Suprapubic skin (tissue), 4 donors: ENCODE data around the gene EPHB1. TPM values are rescaled to one million over a fixed set of nuclear protein-coding genes. Genes with fewer than 3 reads are reported as not detected.

Source experiments
- DNase-seq, 2 donors: peaks; one replicate each; pipeline ENCODE4 v3.0.0-alpha.2; 2019; ENCODE audit warnings: low spot score in 2 of 2
- H3K27ac ChIP-seq: fragments of 200-600 bp; sonication (generic); one replicate; pipeline ENCODE4 v1.5.1; 2019
- H3K27me3 ChIP-seq: fragments of 200-600 bp; sonication (generic); one replicate; pipeline ENCODE4 v1.5.1; 2019
- H3K36me3 ChIP-seq: fragments of 200-600 bp; sonication (generic); one replicate; pipeline ENCODE4 v1.5.1; 2019
- H3K4me1 ChIP-seq: fragments of 200-600 bp; sonication (generic); one replicate; pipeline ENCODE4 v1.5.1; 2019
- H3K4me3 ChIP-seq: fragments of 200-600 bp; sonication (generic); one replicate; pipeline ENCODE4 v1.5.1; 2019; ENCODE audit warnings: mild to moderate bottlenecking
- H3K9me3 ChIP-seq: fragments of 200-600 bp; sonication (generic); one replicate; pipeline ENCODE4 v1.5.1; 2019
- EP300 ChIP-seq: sonication (generic); formaldehyde crosslinking; IDR thresholded peaks from one replicate; pipeline ENCODE4 v1.6.1; 2017; ENCODE audit warnings: antibody characterized with exemption
- POLR2A ChIP-seq, 2 donors: fragments of 450-650 bp; IDR thresholded peaks; one replicate each; pipeline ENCODE4 v1.6.1; 2017; ENCODE audit warnings: antibody characterized with exemption in 2 of 2, mild to moderate bottlenecking in 2 of 2, moderate library complexity in 2 of 2
- POLR2AphosphoS5 ChIP-seq, 3 donors: sonication (generic); formaldehyde crosslinking; IDR thresholded peaks; one replicate each; pipeline ENCODE4 v1.6.1; 2017; ENCODE audit warnings: antibody characterized with exemption in 3 of 3
- WGBS: methylation state at CpG from one replicate; pipeline ENCODE4 v1.1.5; 2018; 5-methylcytosine and 5-hydroxymethylcytosine counted together
- total RNA-seq, 4 donors: library from RNA; depleted of rRNA; stranded (reverse); fragments of >200 nt; gene quantifications; one replicate each; pipeline ENCODE4 v1.1.0, GENCODE V29; 2016
- TF ChIP-seq, protein P1 (sequence below), 2 donors: fragments of 200-600 bp in 1 of 2; fragments of 450-650 bp in 1 of 2; sonication (generic) in 1 of 2; IDR thresholded peaks; one replicate each; pipeline ENCODE4 v1.5.1; 2016 to 2019; ENCODE audit warnings: antibody characterized with exemption in 2 of 2, mild to moderate bottlenecking in 1 of 2, moderate library complexity in 1 of 2

EPHB1 gene
- total RNA-seq, 4 donors from 2014 or later, result 8.5 to 30.7 (median 18.5) TPM

DNA sequence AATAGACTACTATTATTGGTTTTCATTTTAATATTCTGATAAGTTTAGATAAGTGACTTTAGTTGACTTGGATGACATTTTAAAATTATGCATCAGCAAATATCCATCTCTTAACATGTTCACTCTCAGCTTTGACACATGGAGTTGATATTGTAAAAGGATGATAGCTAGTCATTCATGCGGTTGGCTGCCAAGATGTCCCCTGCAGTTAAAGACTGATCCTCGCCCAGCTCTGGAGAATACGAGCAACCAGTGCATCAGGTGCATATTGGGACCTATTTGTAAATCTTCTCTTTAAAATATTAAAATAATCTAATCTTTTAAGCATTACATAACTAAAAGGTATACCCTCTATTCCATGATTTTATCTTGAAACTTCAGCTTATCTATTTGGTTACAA, 41.9 kb downstream of the EPHB1 start:
- no peaks in the 10 kb centered on the region for H3K27me3 ChIP-seq
- H3K27ac ChIP-seq, result no peak overlapping the region
- H3K9me3 ChIP-seq, result no peaks in the 10 kb centered on the region
- DNase-seq, result peak in 1 of 2 donors; percentile 4
- peaks cover 4% of the 10 kb centered on the region for H3K4me1 ChIP-seq
- no peak overlapping the region for H3K4me3 ChIP-seq
- no peaks in the 10 kb centered on the region for H3K36me3 ChIP-seq
- TF ChIP-seq, protein P1, sequence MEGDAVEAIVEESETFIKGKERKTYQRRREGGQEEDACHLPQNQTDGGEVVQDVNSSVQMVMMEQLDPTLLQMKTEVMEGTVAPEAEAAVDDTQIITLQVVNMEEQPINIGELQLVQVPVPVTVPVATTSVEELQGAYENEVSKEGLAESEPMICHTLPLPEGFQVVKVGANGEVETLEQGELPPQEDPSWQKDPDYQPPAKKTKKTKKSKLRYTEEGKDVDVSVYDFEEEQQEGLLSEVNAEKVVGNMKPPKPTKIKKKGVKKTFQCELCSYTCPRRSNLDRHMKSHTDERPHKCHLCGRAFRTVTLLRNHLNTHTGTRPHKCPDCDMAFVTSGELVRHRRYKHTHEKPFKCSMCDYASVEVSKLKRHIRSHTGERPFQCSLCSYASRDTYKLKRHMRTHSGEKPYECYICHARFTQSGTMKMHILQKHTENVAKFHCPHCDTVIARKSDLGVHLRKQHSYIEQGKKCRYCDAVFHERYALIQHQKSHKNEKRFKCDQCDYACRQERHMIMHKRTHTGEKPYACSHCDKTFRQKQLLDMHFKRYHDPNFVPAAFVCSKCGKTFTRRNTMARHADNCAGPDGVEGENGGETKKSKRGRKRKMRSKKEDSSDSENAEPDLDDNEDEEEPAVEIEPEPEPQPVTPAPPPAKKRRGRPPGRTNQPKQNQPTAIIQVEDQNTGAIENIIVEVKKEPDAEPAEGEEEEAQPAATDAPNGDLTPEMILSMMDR (IDR thresholded peaks at IDR 0.05), result no peak
- TF ChIP-seq POLR2AphosphoS5 (IDR thresholded peaks at IDR 0.05), result no peak
- no peak for TF ChIP-seq POLR2A (IDR thresholded peaks at IDR 0.05)
- no peak for TF ChIP-seq EP300
- 67% methylated on average over 3 of the region's 3 CpGs for WGBS

GRCh38 chr3:134838599-134838998, 43.5 kb downstream of the EPHB1 start:
- Histone ChIP-seq H3K27ac (no peak overlapping the region), H3K36me3 (no peaks in the 10 kb centered on the region), H3K9me3 (no peaks in the 10 kb centered on the region), H3K4me1 (peaks cover 4% of the 10 kb centered on the region), H3K27me3 (no peaks in the 10 kb centered on the region), H3K4me3 (no peak overlapping the region)
- TF ChIP-seq POLR2AphosphoS5 (IDR thresholded peaks at IDR 0.05) (no peak), POLR2A (IDR thresholded peaks at IDR 0.05) (no peak), EP300 (no peak)
- TF ChIP-seq, protein P1 (IDR thresholded peaks at IDR 0.05), result no peak
- peak in 1 of 2 donors; percentile 16 for DNase-seq
- 72% methylated on average over 2 of the region's 2 CpGs for WGBS

GRCh38 chr3:134839422-134839821, 44.4 kb downstream of the EPHB1 start:
- 100% methylated on average over 3 of the region's 3 CpGs for WGBS
- TF ChIP-seq, protein P1 (IDR thresholded peaks at IDR 0.05), result no peak
- TF ChIP-seq POLR2AphosphoS5 (IDR thresholded peaks at IDR 0.05) (no peak), EP300 (no peak), POLR2A (IDR thresholded peaks at IDR 0.05) (no peak)
- H3K27me3 ChIP-seq, result no peaks in the 10 kb centered on the region
- H3K36me3 ChIP-seq, result no peaks in the 10 kb centered on the region
- H3K27ac ChIP-seq, result no peak overlapping the region
- H3K4me3 ChIP-seq, result no peak overlapping the region
- DNase-seq, result peak in 1 of 2 donors; percentile 41
- H3K9me3 ChIP-seq, result no peaks in the 10 kb centered on the region
- H3K4me1 ChIP-seq, result peaks cover 4% of the 10 kb centered on the region

- no peaks in the 10 kb centered on the region for H3K4me1 ChIP-seq
- no peak for TF ChIP-seq EP300
- no peak for TF ChIP-seq POLR2A (IDR thresholded peaks at IDR 0.05)
- TF ChIP-seq, protein P1 (IDR thresholded peaks at IDR 0.05), result no peak
- TF ChIP-seq POLR2AphosphoS5 (IDR thresholded peaks at IDR 0.05), result no peak
- H3K9me3 ChIP-seq, result no peaks in the 10 kb centered on the region
- H3K36me3 ChIP-seq, result no peaks in the 10 kb centered on the region
- H3K27ac ChIP-seq, result no peak overlapping the region
- H3K4me3 ChIP-seq, result no peak overlapping the region
- WGBS, result 61% methylated on average over 1 of the region's 1 CpG
- no peaks in the 10 kb centered on the region for H3K27me3 ChIP-seq
- peak in 1 of 2 donors; percentile 15 for DNase-seq
These were observed 44.9 kb downstream of the EPHB1 start for GRCh38 chr3:134839990-134840389.

DNA sequence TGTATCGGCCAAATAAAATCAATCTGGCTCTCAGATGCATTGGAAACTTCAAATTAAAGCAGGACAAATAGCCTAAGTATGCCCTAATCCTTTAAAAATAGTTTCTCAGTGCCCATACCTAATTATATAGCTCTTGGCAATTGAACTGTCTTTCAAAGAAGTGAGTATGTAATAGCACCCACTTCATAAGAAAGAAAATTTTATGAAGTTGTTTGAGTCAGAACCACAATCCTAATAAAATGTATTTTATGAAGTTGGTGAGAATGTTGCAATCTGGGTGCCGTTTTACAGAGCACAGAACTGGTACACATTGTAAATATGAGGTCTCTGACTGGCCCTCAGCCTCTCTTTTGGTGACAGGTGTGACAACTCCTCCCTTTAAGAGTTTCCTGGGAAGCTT, 45.4 kb downstream of the EPHB1 start:
- Histone ChIP-seq H3K9me3 (no peaks in the 10 kb centered on the region), H3K27me3 (no peaks in the 10 kb centered on the region), H3K4me3 (no peak overlapping the region), H3K4me1 (no peaks in the 10 kb centered on the region), H3K36me3 (no peaks in the 10 kb centered on the region), H3K27ac (no peak overlapping the region)
- WGBS, result 74% methylated on average over 2 of the region's 2 CpGs
- TF ChIP-seq POLR2A (IDR thresholded peaks at IDR 0.05), result no peak
- TF ChIP-seq, protein P1 (IDR thresholded peaks at IDR 0.05), result no peak
- TF ChIP-seq EP300, result no peak
- no peak for TF ChIP-seq POLR2AphosphoS5 (IDR thresholded peaks at IDR 0.05)
- DNase-seq, result no peak
